Lower leg skin (tissue), 3 donors: ENCODE results near the gene EFNA4.

Source experiments
- CTCF ChIP-seq, 3 donors: fragments of 450-650 bp; IDR thresholded peaks; one replicate each; pipeline ENCODE4 v1.5.1; 2016; ENCODE audit warnings: antibody characterized with exemption in 3 of 3, mild to moderate bottlenecking in 3 of 3, moderate library complexity in 2 of 3
- POLR2A ChIP-seq, 2 donors: fragments of 450-650 bp; IDR thresholded peaks; one replicate each; pipeline ENCODE4 v1.6.1; 2016 to 2017; ENCODE audit warnings: antibody characterized with exemption in 2 of 2, mild to moderate bottlenecking in 1 of 2, moderate library complexity in 1 of 2

GRCh38 chr1:155017946-155018316 is 45.6 kb upstream of the EFNA4 start:
- no peak for TF ChIP-seq POLR2A (IDR thresholded peaks at IDR 0.05)
- no peak for TF ChIP-seq CTCF (IDR thresholded peaks at IDR 0.05)
